Measurements from ENCODE around the gene RNU6-7.

- TF ChIP-seq EZH2 (IDR thresholded peaks at IDR 0.05; ENCODE audit: borderline replicate concordance, low read depth, low read length, severe bottlenecking), result no peak
- no peak for TF ChIP-seq CTCF (IDR thresholded peaks at IDR 0.05; ENCODE audit: extremely low read depth in 1 of 2, insufficient read depth in 1 of 2, low read depth in 1 of 2, low read length in 2 of 2)
- TF ChIP-seq POLR2A (IDR thresholded peaks at IDR 0.05; ENCODE audit: low read depth, low read length), result no peak
Observed at GRCh38 chr14:32217301-32217700, 15.5 kb downstream of the RNU6-7 start.

All from endothelial cell of umbilical vein (primary cell).